ENCODE results near the gene DNAL1.

The DNAL1 gene

DNA sequence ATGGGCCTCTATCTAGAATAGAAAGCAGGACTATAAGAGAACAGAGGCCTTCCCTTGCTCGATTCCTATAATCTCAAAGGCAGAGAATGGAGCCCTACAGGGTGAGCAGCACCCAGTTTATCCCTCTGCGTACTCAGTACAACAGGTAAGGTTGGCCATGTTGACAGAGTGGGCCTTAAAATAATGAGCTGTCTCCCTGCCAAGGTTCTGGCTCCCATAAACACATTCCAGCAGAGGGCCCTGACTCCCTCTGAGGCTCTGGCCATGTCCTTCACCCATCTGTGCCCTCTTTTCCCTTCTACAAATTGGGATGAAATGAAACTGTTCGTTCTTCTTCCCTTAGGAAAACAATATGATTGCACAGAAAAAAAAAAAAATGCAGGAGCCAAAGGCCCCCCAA lies 86.3 kb downstream of the DNAL1 start:
- TF ChIP-seq EZH2phosphoT487 (IDR thresholded peaks at IDR 0.05; ENCODE audit: borderline replicate concordance): no peak
- TF ChIP-seq, protein P1, sequence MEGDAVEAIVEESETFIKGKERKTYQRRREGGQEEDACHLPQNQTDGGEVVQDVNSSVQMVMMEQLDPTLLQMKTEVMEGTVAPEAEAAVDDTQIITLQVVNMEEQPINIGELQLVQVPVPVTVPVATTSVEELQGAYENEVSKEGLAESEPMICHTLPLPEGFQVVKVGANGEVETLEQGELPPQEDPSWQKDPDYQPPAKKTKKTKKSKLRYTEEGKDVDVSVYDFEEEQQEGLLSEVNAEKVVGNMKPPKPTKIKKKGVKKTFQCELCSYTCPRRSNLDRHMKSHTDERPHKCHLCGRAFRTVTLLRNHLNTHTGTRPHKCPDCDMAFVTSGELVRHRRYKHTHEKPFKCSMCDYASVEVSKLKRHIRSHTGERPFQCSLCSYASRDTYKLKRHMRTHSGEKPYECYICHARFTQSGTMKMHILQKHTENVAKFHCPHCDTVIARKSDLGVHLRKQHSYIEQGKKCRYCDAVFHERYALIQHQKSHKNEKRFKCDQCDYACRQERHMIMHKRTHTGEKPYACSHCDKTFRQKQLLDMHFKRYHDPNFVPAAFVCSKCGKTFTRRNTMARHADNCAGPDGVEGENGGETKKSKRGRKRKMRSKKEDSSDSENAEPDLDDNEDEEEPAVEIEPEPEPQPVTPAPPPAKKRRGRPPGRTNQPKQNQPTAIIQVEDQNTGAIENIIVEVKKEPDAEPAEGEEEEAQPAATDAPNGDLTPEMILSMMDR (conservative IDR thresholded peaks at IDR 0.05; ENCODE audit: low read length): no peak
- peaks cover 45% of the 10 kb centered on the region for H3K79me2 ChIP-seq (ENCODE audit: insufficient read depth, low read length)
- H3K4me2 ChIP-seq (ENCODE audit: low read depth, low read length, poor library complexity, severe bottlenecking): no peak overlapping the region
- H4K20me1 ChIP-seq (ENCODE audit: insufficient read depth, low read length, poor library complexity, severe bottlenecking): peaks cover 44% of the 10 kb centered on the region
- H3K4me1 ChIP-seq (ENCODE audit: insufficient read depth, low read length, poor library complexity, severe bottlenecking): no peaks in the 10 kb centered on the region
- no peaks in the 10 kb centered on the region for H3K9me2 ChIP-seq (replicated peaks; ENCODE audit: low read depth, low read length)
- H3F3A ChIP-seq (ENCODE audit: low read depth): no peaks in the 10 kb centered on the region
- no peaks in the 10 kb centered on the region for H3K27me3 ChIP-seq (ENCODE audit: insufficient read depth, low read length, poor library complexity, severe bottlenecking)
- H2AFZ ChIP-seq (ENCODE audit: low read length): no peak overlapping the region
- peaks cover 91% of the 10 kb centered on the region for H3K36me3 ChIP-seq (ENCODE audit: insufficient read depth, low read length)
- H3K9me3 ChIP-seq (ENCODE audit: insufficient read depth, low read depth, low read length): no peaks in the 10 kb centered on the region
- no peak overlapping the region for H3K9ac ChIP-seq (ENCODE audit: low read depth, low read length, poor library complexity, severe bottlenecking)
- no peak overlapping the region for H3K4me3 ChIP-seq (ENCODE audit: low read length, poor library complexity, severe bottlenecking)

DNA sequence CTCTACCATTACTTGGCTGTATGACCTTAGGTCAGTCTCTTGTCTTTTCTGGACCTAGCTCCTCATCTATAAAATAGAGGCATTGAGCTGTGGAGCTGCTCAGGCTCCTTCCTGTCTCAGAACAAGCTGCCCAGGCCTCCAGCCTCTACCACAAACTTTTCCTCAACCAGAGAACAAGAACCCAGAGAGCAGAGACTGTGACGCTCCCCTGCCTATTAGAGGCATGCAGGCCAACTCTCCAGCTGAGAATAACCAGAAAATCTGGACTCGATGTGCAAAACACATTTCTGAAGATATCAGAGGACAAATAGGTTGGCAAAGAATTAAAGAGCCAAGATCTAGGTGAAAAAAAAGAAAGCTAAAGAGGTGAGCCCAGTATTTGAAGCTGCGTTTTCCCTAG lies 87.2 kb downstream of the DNAL1 start:
- H3K9me2 ChIP-seq (replicated peaks; ENCODE audit: low read depth, low read length): no peaks in the 10 kb centered on the region
- H4K20me1 ChIP-seq (ENCODE audit: insufficient read depth, low read length, poor library complexity, severe bottlenecking): peaks cover 48% of the 10 kb centered on the region
- no peak overlapping the region for H2AFZ ChIP-seq (ENCODE audit: low read length)
- H3K79me2 ChIP-seq (ENCODE audit: insufficient read depth, low read length): peaks cover 51% of the 10 kb centered on the region
- H3K36me3 ChIP-seq (ENCODE audit: insufficient read depth, low read length): peaks cover 91% of the 10 kb centered on the region
- no peaks in the 10 kb centered on the region for H3K4me1 ChIP-seq (ENCODE audit: insufficient read depth, low read length, poor library complexity, severe bottlenecking)
- H3K4me3 ChIP-seq (ENCODE audit: low read length, poor library complexity, severe bottlenecking): no peak overlapping the region
- H3F3A ChIP-seq (ENCODE audit: low read depth): no peaks in the 10 kb centered on the region
- no peak overlapping the region for H3K9ac ChIP-seq (ENCODE audit: low read depth, low read length, poor library complexity, severe bottlenecking)
- no peak overlapping the region for H3K4me2 ChIP-seq (ENCODE audit: low read depth, low read length, poor library complexity, severe bottlenecking)
- TF ChIP-seq, protein P1 (conservative IDR thresholded peaks at IDR 0.05; ENCODE audit: low read length): no peak
- no peaks in the 10 kb centered on the region for H3K9me3 ChIP-seq (ENCODE audit: insufficient read depth, low read depth, low read length)
- no peaks in the 10 kb centered on the region for H3K27me3 ChIP-seq (ENCODE audit: insufficient read depth, low read length, poor library complexity, severe bottlenecking)

DNA sequence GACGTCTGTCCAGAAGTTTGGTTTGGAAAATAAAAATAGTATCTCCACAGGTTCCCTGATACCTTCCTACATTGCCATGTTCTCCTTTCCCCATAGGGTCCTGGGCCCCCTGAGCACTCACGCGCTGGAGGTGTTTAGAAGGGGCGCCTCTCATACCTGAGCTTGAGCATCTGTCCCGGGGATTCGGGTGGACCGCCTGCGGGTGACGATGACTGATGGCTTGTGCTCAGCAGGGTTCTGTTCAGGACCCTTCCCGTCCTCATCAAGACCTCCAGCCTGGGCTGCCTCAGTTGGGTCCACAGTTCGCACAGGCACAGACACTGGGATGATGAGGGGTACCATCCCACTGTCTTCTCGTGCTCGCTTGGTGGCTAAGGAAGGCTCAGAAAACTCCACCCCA lies 92.1 kb downstream of the DNAL1 start:
- no peak overlapping the region for H3K9ac ChIP-seq (ENCODE audit: low read depth, low read length, poor library complexity, severe bottlenecking)
- H2AFZ ChIP-seq (ENCODE audit: low read length): no peak overlapping the region
- peaks cover 71% of the 10 kb centered on the region for H3K79me2 ChIP-seq (ENCODE audit: insufficient read depth, low read length)
- peaks cover 5% of the 10 kb centered on the region; the same call in 1 of the 2 replicates for H3F3A ChIP-seq (ENCODE audit: low read depth)
- no peaks in the 10 kb centered on the region for H3K27me3 ChIP-seq (ENCODE audit: insufficient read depth, low read length, poor library complexity, severe bottlenecking)
- H3K36me3 ChIP-seq (ENCODE audit: insufficient read depth, low read length): peaks cover 78% of the 10 kb centered on the region
- H3K4me3 ChIP-seq (ENCODE audit: low read length, poor library complexity, severe bottlenecking): no peak overlapping the region
- no peak overlapping the region for H3K4me2 ChIP-seq (ENCODE audit: low read depth, low read length, poor library complexity, severe bottlenecking)
- no peaks in the 10 kb centered on the region for H3K9me3 ChIP-seq (ENCODE audit: insufficient read depth, low read depth, low read length)
- TF ChIP-seq, protein P1 (conservative IDR thresholded peaks at IDR 0.05; ENCODE audit: low read length): no peak
- TF ChIP-seq EZH2phosphoT487 (IDR thresholded peaks at IDR 0.05; ENCODE audit: borderline replicate concordance): no peak
- peaks cover 52% of the 10 kb centered on the region for H4K20me1 ChIP-seq (ENCODE audit: insufficient read depth, low read length, poor library complexity, severe bottlenecking)
- H3K4me1 ChIP-seq (ENCODE audit: insufficient read depth, low read length, poor library complexity, severe bottlenecking): peaks cover 14% of the 10 kb centered on the region
- no peaks in the 10 kb centered on the region for H3K9me2 ChIP-seq (replicated peaks; ENCODE audit: low read depth, low read length)
